ENCODE measurements around the gene KIF3C.

DNA sequence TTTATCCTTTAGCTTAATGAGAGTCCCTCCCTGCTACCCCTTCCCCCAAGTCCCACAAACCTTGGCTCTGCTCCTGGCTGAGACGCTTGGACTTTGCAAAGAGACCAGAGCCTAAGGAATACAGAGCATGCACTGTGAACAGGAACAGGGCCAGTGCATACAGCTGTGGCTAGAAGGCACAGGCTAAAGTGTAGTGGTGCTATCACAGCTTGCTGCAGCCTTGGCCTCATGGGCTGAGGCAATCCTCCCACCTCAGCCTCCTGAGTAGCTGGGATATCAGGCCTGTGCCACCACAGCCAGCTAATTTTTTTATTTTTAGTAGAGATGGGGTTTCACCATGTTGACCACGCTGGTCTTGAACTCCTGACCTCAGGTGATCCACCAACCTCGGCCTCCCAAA lies 64.5 kb downstream of the KIF3C start:
- no peak for TF ChIP-seq NANOG (IDR thresholded peaks at IDR 0.05; ENCODE audit: insufficient read depth, low read depth, low read length, poor library complexity, severe bottlenecking)
- TF ChIP-seq MAFK (IDR thresholded peaks at IDR 0.05; ENCODE audit: low read depth, low read length), result no peak
- TF ChIP-seq BRCA1 (IDR thresholded peaks at IDR 0.05; ENCODE audit: low read depth, low read length), result no peak
- no peak for TF ChIP-seq EZH2 (IDR thresholded peaks at IDR 0.05; ENCODE audit: low read depth, low read length, severe bottlenecking)
- no peak for TF ChIP-seq POLR2A (IDR thresholded peaks at IDR 0.05; ENCODE audit: control extremely low read depth in 1 of 2, low read depth in 2 of 2, low read length in 2 of 2)
- TF ChIP-seq, protein P1, sequence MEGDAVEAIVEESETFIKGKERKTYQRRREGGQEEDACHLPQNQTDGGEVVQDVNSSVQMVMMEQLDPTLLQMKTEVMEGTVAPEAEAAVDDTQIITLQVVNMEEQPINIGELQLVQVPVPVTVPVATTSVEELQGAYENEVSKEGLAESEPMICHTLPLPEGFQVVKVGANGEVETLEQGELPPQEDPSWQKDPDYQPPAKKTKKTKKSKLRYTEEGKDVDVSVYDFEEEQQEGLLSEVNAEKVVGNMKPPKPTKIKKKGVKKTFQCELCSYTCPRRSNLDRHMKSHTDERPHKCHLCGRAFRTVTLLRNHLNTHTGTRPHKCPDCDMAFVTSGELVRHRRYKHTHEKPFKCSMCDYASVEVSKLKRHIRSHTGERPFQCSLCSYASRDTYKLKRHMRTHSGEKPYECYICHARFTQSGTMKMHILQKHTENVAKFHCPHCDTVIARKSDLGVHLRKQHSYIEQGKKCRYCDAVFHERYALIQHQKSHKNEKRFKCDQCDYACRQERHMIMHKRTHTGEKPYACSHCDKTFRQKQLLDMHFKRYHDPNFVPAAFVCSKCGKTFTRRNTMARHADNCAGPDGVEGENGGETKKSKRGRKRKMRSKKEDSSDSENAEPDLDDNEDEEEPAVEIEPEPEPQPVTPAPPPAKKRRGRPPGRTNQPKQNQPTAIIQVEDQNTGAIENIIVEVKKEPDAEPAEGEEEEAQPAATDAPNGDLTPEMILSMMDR (IDR thresholded peaks at IDR 0.05; ENCODE audit: control extremely low read depth in 1 of 3, insufficient read depth in 1 of 3, low read depth in 1 of 3, low read length in 3 of 3), result no peak
- TF ChIP-seq, protein P2, sequence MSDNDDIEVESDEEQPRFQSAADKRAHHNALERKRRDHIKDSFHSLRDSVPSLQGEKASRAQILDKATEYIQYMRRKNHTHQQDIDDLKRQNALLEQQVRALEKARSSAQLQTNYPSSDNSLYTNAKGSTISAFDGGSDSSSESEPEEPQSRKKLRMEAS (IDR thresholded peaks at IDR 0.05), result no peak
- no peak for TF ChIP-seq EGR1 (IDR thresholded peaks at IDR 0.05; ENCODE audit: borderline replicate concordance, low read depth, low read length)
- TF ChIP-seq FOSL1 (IDR thresholded peaks at IDR 0.05; ENCODE audit: insufficient read depth, low read depth, low read length), result no peak
- TF ChIP-seq USF2 (IDR thresholded peaks at IDR 0.05; ENCODE audit: low read length), result no peak
- no peak for TF ChIP-seq KDM1A (IDR thresholded peaks at IDR 0.05; ENCODE audit: borderline replicate concordance, low read length)
- TF ChIP-seq, protein P3, sequence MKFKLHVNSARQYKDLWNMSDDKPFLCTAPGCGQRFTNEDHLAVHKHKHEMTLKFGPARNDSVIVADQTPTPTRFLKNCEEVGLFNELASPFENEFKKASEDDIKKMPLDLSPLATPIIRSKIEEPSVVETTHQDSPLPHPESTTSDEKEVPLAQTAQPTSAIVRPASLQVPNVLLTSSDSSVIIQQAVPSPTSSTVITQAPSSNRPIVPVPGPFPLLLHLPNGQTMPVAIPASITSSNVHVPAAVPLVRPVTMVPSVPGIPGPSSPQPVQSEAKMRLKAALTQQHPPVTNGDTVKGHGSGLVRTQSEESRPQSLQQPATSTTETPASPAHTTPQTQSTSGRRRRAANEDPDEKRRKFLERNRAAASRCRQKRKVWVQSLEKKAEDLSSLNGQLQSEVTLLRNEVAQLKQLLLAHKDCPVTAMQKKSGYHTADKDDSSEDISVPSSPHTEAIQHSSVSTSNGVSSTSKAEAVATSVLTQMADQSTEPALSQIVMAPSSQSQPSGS (IDR thresholded peaks at IDR 0.05; ENCODE audit: low read length), result no peak
- no peak for TF ChIP-seq JUN (IDR thresholded peaks at IDR 0.05; ENCODE audit: low read depth, low read length)

Measured in H1 (cell line).